ENCODE data around the gene CALCA.

CALCA gene, protein sequence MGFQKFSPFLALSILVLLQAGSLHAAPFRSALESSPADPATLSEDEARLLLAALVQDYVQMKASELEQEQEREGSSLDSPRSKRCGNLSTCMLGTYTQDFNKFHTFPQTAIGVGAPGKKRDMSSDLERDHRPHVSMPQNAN

GRCh38 chr11:14971865-14972580, at the start of gene CALCA:
CALCA (minus strand) TSS chr11:14972351; CDS start chr11:14971192, 1,159 bp downstream.
- no peaks in the 10 kb centered on the region for H3K27me3 ChIP-seq (ENCODE audit: insufficient read depth, low read depth)
- H3K9ac ChIP-seq = no peak within 1 kb of the TSS
- H3K36me3 ChIP-seq (ENCODE audit: insufficient read depth) = no peaks in the 10 kb centered on the region
- TF ChIP-seq, protein P1, sequence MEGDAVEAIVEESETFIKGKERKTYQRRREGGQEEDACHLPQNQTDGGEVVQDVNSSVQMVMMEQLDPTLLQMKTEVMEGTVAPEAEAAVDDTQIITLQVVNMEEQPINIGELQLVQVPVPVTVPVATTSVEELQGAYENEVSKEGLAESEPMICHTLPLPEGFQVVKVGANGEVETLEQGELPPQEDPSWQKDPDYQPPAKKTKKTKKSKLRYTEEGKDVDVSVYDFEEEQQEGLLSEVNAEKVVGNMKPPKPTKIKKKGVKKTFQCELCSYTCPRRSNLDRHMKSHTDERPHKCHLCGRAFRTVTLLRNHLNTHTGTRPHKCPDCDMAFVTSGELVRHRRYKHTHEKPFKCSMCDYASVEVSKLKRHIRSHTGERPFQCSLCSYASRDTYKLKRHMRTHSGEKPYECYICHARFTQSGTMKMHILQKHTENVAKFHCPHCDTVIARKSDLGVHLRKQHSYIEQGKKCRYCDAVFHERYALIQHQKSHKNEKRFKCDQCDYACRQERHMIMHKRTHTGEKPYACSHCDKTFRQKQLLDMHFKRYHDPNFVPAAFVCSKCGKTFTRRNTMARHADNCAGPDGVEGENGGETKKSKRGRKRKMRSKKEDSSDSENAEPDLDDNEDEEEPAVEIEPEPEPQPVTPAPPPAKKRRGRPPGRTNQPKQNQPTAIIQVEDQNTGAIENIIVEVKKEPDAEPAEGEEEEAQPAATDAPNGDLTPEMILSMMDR (conservative IDR thresholded peaks at IDR 0.05; ENCODE audit: low read depth, low read length) = no peak
- no peak within 1 kb of the TSS for H3K4me2 ChIP-seq
- H2AFZ ChIP-seq (ENCODE audit: low read depth) = no peak within 1 kb of the TSS
- H3K4me1 ChIP-seq (ENCODE audit: low read depth, poor library complexity, severe bottlenecking) = no peaks in the 10 kb centered on the region
- H4K20me1 ChIP-seq (ENCODE audit: insufficient read depth) = no peaks in the 10 kb centered on the region
- no peaks in the 10 kb centered on the region for H3K79me2 ChIP-seq (ENCODE audit: insufficient read depth, low read depth)
- H3K4me3 ChIP-seq (IDR thresholded peaks at IDR 0.05; ENCODE audit: insufficient read depth, low read depth, low read length) = no peak within 1 kb of the TSS
- H3K27ac ChIP-seq = no peak within 1 kb of the TSS

DNA sequence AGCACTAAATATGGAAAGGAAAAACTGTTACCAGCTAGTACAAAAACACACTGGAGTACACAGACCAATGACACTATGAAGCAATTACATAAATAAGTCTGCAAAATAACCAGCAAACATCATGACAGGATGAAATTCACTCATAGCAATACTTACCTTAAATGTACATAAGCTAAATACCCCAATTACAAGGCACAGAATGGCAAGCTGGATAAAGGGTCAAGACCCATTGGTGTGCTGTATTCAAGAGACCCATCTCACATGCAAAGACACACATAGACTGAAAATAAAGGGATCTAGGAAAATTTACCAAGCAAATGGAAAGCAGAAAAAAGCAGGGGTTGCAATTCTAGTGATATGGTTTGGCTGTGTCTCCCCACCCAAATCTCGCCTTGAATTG, 44.0 kb upstream of the CALCA start:
- Histone ChIP-seq H3K27me3 (ENCODE audit: insufficient read depth, low read depth) (no peaks in the 10 kb centered on the region), H3K4me1 (ENCODE audit: low read depth, poor library complexity, severe bottlenecking) (no peaks in the 10 kb centered on the region), H3K4me3 (IDR thresholded peaks at IDR 0.05; ENCODE audit: insufficient read depth, low read depth, low read length) (no peak overlapping the region), H3K27ac (no peak overlapping the region), H4K20me1 (ENCODE audit: insufficient read depth) (no peaks in the 10 kb centered on the region), H2AFZ (ENCODE audit: low read depth) (no peak overlapping the region), H3K79me2 (ENCODE audit: insufficient read depth, low read depth) (no peaks in the 10 kb centered on the region), H3K36me3 (ENCODE audit: insufficient read depth) (no peaks in the 10 kb centered on the region), H3K4me2 (no peak overlapping the region), H3K9ac (no peak overlapping the region)
- TF ChIP-seq, protein P1 (conservative IDR thresholded peaks at IDR 0.05; ENCODE audit: low read depth, low read length) = no peak

DNA sequence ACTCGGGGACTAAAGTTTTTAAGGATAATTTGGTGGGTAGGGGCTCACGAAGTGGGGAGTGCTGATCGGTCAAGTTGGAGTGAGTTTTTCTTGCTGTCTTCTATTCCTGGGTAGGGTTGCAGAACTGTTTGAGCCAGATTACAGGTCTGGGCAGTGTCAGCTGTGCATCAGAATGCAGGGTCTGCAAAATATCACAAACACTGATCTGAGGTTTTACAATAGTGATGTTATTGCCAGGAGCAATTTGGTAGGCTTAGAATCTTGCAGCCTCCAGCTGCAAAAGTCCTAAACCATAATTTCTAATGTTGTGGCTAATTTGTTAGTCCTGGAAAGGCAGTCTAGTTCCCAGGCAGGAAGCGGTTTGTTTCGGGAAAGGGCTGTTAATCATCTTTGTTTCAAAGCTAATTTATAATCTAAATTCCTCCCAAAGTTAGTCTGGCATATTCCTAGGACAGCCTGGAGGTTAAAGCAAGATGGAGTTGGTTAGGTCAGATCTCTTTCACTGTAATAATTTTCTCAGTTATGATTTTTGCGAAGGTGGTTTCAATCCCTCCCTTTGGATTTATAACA, 39.7 kb upstream of the CALCA start:
- no peak overlapping the region for H3K4me3 ChIP-seq (IDR thresholded peaks at IDR 0.05; ENCODE audit: insufficient read depth, low read depth, low read length)

DNA sequence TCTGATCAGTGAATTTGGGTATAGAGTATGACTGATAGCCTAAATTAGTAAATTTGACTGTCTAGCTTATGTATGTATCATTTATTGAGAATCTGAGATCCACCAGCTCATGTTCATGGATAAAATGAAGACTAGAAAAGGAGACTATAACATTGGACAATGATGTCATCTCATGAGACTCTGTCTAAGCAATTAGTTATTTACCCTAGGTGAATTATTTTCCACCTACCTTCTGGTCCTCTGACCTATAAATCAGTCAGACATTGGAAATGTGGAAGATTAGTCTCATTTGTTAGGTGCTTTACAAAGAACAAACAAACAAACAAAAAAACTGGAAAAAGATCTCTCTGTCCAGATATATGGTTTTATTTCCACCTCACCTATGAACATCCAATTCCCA, 38.7 kb upstream of the CALCA start:
- Histone ChIP-seq H2AFZ (ENCODE audit: low read depth) (no peak overlapping the region), H3K4me1 (ENCODE audit: low read depth, poor library complexity, severe bottlenecking) (no peaks in the 10 kb centered on the region), H3K4me2 (no peak overlapping the region), H3K27ac (no peak overlapping the region), H3K79me2 (ENCODE audit: insufficient read depth, low read depth) (no peaks in the 10 kb centered on the region), H3K36me3 (ENCODE audit: insufficient read depth) (no peaks in the 10 kb centered on the region), H3K9ac (no peak overlapping the region), H3K4me3 (IDR thresholded peaks at IDR 0.05; ENCODE audit: insufficient read depth, low read depth, low read length) (no peak overlapping the region), H3K27me3 (ENCODE audit: insufficient read depth, low read depth) (no peaks in the 10 kb centered on the region), H4K20me1 (ENCODE audit: insufficient read depth) (no peaks in the 10 kb centered on the region)
- TF ChIP-seq, protein P1 (conservative IDR thresholded peaks at IDR 0.05; ENCODE audit: low read depth, low read length) = no peak

More for the DNA sequence above, 39.7 kb upstream of the CALCA start:
- H4K20me1 ChIP-seq (ENCODE audit: insufficient read depth) = no peaks in the 10 kb centered on the region
- TF ChIP-seq, protein P1 (conservative IDR thresholded peaks at IDR 0.05; ENCODE audit: low read depth, low read length) = no peak
- no peak overlapping the region for H3K27ac ChIP-seq
- H3K4me1 ChIP-seq (ENCODE audit: low read depth, poor library complexity, severe bottlenecking) = no peaks in the 10 kb centered on the region
- no peak overlapping the region for H3K9ac ChIP-seq
- no peaks in the 10 kb centered on the region for H3K36me3 ChIP-seq (ENCODE audit: insufficient read depth)
- H3K27me3 ChIP-seq (ENCODE audit: insufficient read depth, low read depth) = no peaks in the 10 kb centered on the region
- no peak overlapping the region for H3K4me2 ChIP-seq
- no peaks in the 10 kb centered on the region for H3K79me2 ChIP-seq (ENCODE audit: insufficient read depth, low read depth)
- no peak overlapping the region for H2AFZ ChIP-seq (ENCODE audit: low read depth)

All from KMS-11 (cell line).